ENCODE measurements around the gene MED27.

The MED27 gene

GRCh38 chr9:132063281-132063680 is 16.4 kb downstream of the MED27 start:
- Histone ChIP-seq H3K79me2 (ENCODE audit: insufficient read depth, low read length) (peaks cover 65% of the 10 kb centered on the region), H4K20me1 (ENCODE audit: insufficient read depth, low read length, poor library complexity, severe bottlenecking) (no peaks in the 10 kb centered on the region)

GRCh38 chr9:132062806-132063205 is 16.9 kb downstream of the MED27 start:
- Histone ChIP-seq H3K27me3 (ENCODE audit: insufficient read depth, low read length, poor library complexity, severe bottlenecking) (no peaks in the 10 kb centered on the region), H3K4me3 (ENCODE audit: low read length, poor library complexity, severe bottlenecking) (no peak overlapping the region), H3K36me3 (ENCODE audit: insufficient read depth, low read length) (peaks cover 25% of the 10 kb centered on the region; the same call in 1 of the 2 replicates), H3K9me3 (ENCODE audit: insufficient read depth, low read depth, low read length) (0 out of 2 replicates have a peak, but pooled peaks cover 3% of the 10 kb centered on the region), H3K4me2 (ENCODE audit: low read depth, low read length, poor library complexity, severe bottlenecking) (no peak overlapping the region), H3K79me2 (ENCODE audit: insufficient read depth, low read length) (peaks cover 69% of the 10 kb centered on the region), H3K9me2 (replicated peaks; ENCODE audit: low read depth, low read length) (no peaks in the 10 kb centered on the region), H3K9ac (ENCODE audit: low read depth, low read length, poor library complexity, severe bottlenecking) (no peak overlapping the region), H3F3A (ENCODE audit: low read depth) (no peaks in the 10 kb centered on the region), H2AFZ (ENCODE audit: low read length) (no peak overlapping the region), H3K4me1 (ENCODE audit: insufficient read depth, low read length, poor library complexity, severe bottlenecking) (no peaks in the 10 kb centered on the region), H4K20me1 (ENCODE audit: insufficient read depth, low read length, poor library complexity, severe bottlenecking) (no peaks in the 10 kb centered on the region)
- TF ChIP-seq EZH2phosphoT487 (IDR thresholded peaks at IDR 0.05; ENCODE audit: borderline replicate concordance) = no peak
- no peak for TF ChIP-seq CTCF (conservative IDR thresholded peaks at IDR 0.05; ENCODE audit: low read length)

More at GRCh38 chr9:132063281-132063680, 16.4 kb downstream of the MED27 start:
- no peaks in the 10 kb centered on the region for H3K4me1 ChIP-seq (ENCODE audit: insufficient read depth, low read length, poor library complexity, severe bottlenecking)
- no peak overlapping the region for H2AFZ ChIP-seq (ENCODE audit: low read length)
- H3K9me3 ChIP-seq (ENCODE audit: insufficient read depth, low read depth, low read length) = 0 out of 2 replicates have a peak, but pooled peaks cover 3% of the 10 kb centered on the region
- peaks cover 26% of the 10 kb centered on the region; the same call in 1 of the 2 replicates for H3K36me3 ChIP-seq (ENCODE audit: insufficient read depth, low read length)
- TF ChIP-seq EZH2phosphoT487 (IDR thresholded peaks at IDR 0.05; ENCODE audit: borderline replicate concordance) (no peak), CTCF (conservative IDR thresholded peaks at IDR 0.05; ENCODE audit: low read length) (no peak)
- no peak overlapping the region for H3K4me2 ChIP-seq (ENCODE audit: low read depth, low read length, poor library complexity, severe bottlenecking)
- H3K4me3 ChIP-seq (ENCODE audit: low read length, poor library complexity, severe bottlenecking) = no peak overlapping the region
- no peaks in the 10 kb centered on the region for H3F3A ChIP-seq (ENCODE audit: low read depth)
- no peak overlapping the region for H3K9ac ChIP-seq (ENCODE audit: low read depth, low read length, poor library complexity, severe bottlenecking)
- no peaks in the 10 kb centered on the region for H3K9me2 ChIP-seq (replicated peaks; ENCODE audit: low read depth, low read length)
- H3K27me3 ChIP-seq (ENCODE audit: insufficient read depth, low read length, poor library complexity, severe bottlenecking) = no peaks in the 10 kb centered on the region

GRCh38 chr9:132061526-132061925 is 18.1 kb downstream of the MED27 start:
- Histone ChIP-seq H3K36me3 (ENCODE audit: insufficient read depth, low read length) (peaks cover 25% of the 10 kb centered on the region; the same call in 1 of the 2 replicates), H3K9me2 (replicated peaks; ENCODE audit: low read depth, low read length) (no peaks in the 10 kb centered on the region), H3K27me3 (ENCODE audit: insufficient read depth, low read length, poor library complexity, severe bottlenecking) (no peaks in the 10 kb centered on the region), H3K4me3 (ENCODE audit: low read length, poor library complexity, severe bottlenecking) (no peak overlapping the region), H2AFZ (ENCODE audit: low read length) (no peak overlapping the region), H4K20me1 (ENCODE audit: insufficient read depth, low read length, poor library complexity, severe bottlenecking) (no peaks in the 10 kb centered on the region), H3K4me1 (ENCODE audit: insufficient read depth, low read length, poor library complexity, severe bottlenecking) (no peaks in the 10 kb centered on the region), H3K79me2 (ENCODE audit: insufficient read depth, low read length) (peaks cover 77% of the 10 kb centered on the region), H3K9ac (ENCODE audit: low read depth, low read length, poor library complexity, severe bottlenecking) (no peak overlapping the region), H3F3A (ENCODE audit: low read depth) (no peaks in the 10 kb centered on the region), H3K9me3 (ENCODE audit: insufficient read depth, low read depth, low read length) (0 out of 2 replicates have a peak, but pooled peaks cover 3% of the 10 kb centered on the region), H3K4me2 (ENCODE audit: low read depth, low read length, poor library complexity, severe bottlenecking) (no peak overlapping the region)
- TF ChIP-seq CTCF (conservative IDR thresholded peaks at IDR 0.05; ENCODE audit: low read length) = no peak
- no peak for TF ChIP-seq EZH2phosphoT487 (IDR thresholded peaks at IDR 0.05; ENCODE audit: borderline replicate concordance)
